CD4-positive, alpha-beta T cell (primary cell): Measurements from ENCODE around the gene CYB561. TPM values are rescaled to one million over a fixed set of nuclear protein-coding genes. Genes with fewer than 3 reads are reported as not detected.

Source experiments
- ATAC-seq: fragments of 200-7000 bp; cut with Tn5 transposase; one replicate; pipeline ENCODE4 v1.10.0; 2022; ENCODE audit warnings: mild to moderate bottlenecking; ENCODE audit not compliant: poor library complexity
- CTCF ChIA-PET: fragments of 350-600 bp; sonication (Branson Sonifier 250); formaldehyde crosslinking; loops from one replicate; lab custom pipeline; 2021; ENCODE audit warnings: antibody characterized with exemption, inconsistent platforms; lab: Charles Lee
- POLR2A ChIA-PET: fragments of 350-600 bp; sonication (Branson Sonifier 250); formaldehyde crosslinking; loops from one replicate; lab custom pipeline; 2021; ENCODE audit warnings: antibody characterized with exemption, inconsistent platforms; lab: Charles Lee
- DNase-seq, 14 experiments: peaks; one replicate each; pipeline ENCODE4 v3.0.0-alpha.2; 2013 to 2020; ENCODE audit warnings: mixed read lengths in 2 of 14
- H3K27ac ChIP-seq, 2 donors: one replicate each; pipeline versions ENCODE4 v1.5.1 to v1.7.0; 2013; ENCODE audit warnings: low read length in 2 of 2, low read depth in 1 of 2, mild to moderate bottlenecking in 1 of 2
- H3K27me3 ChIP-seq, 2 experiments: 1 replicate in 1 of 2; 2 replicates in 1 of 2; pipeline versions ENCODE4 v1.6.1 to v1.7.0; 2013; ENCODE audit warnings: low read length in 2 of 2, control low read depth in 1 of 2, mild to moderate bottlenecking in 1 of 2, moderate library complexity in 1 of 2; ENCODE audit not compliant: insufficient read depth in 2 of 2, control insufficient read depth in 1 of 2
- H3K36me3 ChIP-seq: one replicate; pipeline ENCODE4 v1.6.1; 2013; ENCODE audit warnings: low read length, control low read depth; ENCODE audit not compliant: insufficient read depth
- H3K4me1 ChIP-seq: one replicate; pipeline ENCODE4 v1.6.1; 2013; ENCODE audit warnings: low read length, control low read depth; ENCODE audit not compliant: insufficient read depth
- H3K4me3 ChIP-seq: one replicate; pipeline ENCODE4 v1.5.1; 2013; ENCODE audit warnings: mild to moderate bottlenecking, low read length, moderate library complexity
- H3K9me3 ChIP-seq, 2 experiments: 1 replicate in 1 of 2; 2 replicates in 1 of 2; pipeline versions ENCODE4 v1.6.1 to v1.7.0; 2013; ENCODE audit warnings: low read length in 2 of 2, mild to moderate bottlenecking in 2 of 2, control low read depth in 1 of 2, moderate library complexity in 1 of 2; ENCODE audit not compliant: control insufficient read depth in 1 of 2, insufficient read depth in 1 of 2
- H3K27ac Mint-ChIP-seq: one replicate; pipeline ENCODE4 v1.8.0; 2020; ENCODE audit warnings: mixed read lengths
- H3K27me3 Mint-ChIP-seq: one replicate; pipeline ENCODE4 v1.8.0; 2021; ENCODE audit warnings: mixed read lengths
- H3K36me3 Mint-ChIP-seq: one replicate; pipeline ENCODE4 v1.8.0; 2021; ENCODE audit warnings: low read depth, mixed read lengths
- H3K4me1 Mint-ChIP-seq: one replicate; pipeline ENCODE4 v1.8.0; 2021; ENCODE audit warnings: low read depth, mixed read lengths
- H3K4me3 Mint-ChIP-seq: one replicate; pipeline ENCODE4 v1.8.0; 2020; ENCODE audit warnings: mild to moderate bottlenecking, mixed read lengths
- H3K9me3 Mint-ChIP-seq: one replicate; pipeline ENCODE4 v1.8.0; 2020; ENCODE audit warnings: mixed read lengths
- intact Hi-C, 2 experiments: fragments of 100-400 bp; cut with DNase I in 1 of 2; cut with micrococcal nuclease in 1 of 2; formaldehyde crosslinking; loops; one replicate each; pipeline versions ENCODE4 v1.15.1 to v1.9.0; 2023 to 2025; cut with DNase I, micrococcal nuclease
- total RNA-seq, 174 experiments: library from RNA in 2 of 174; stranded (reverse) in 2 of 174; gene quantifications; one replicate each; pipeline ENCODE4 v1.2.3 and lab custom pipeline; 2021 to 2026
- TF ChIP-seq, protein P1 (sequence below): fragments of 200-600 bp; IDR thresholded peaks from one replicate; pipeline ENCODE4 v1.8.0; 2022; ENCODE audit warnings: antibody characterized with exemption, mild to moderate bottlenecking

CYB561 gene
- total RNA-seq, 2 experiments from 2014 or later: 17.4 to 18.1 TPM

DNA sequence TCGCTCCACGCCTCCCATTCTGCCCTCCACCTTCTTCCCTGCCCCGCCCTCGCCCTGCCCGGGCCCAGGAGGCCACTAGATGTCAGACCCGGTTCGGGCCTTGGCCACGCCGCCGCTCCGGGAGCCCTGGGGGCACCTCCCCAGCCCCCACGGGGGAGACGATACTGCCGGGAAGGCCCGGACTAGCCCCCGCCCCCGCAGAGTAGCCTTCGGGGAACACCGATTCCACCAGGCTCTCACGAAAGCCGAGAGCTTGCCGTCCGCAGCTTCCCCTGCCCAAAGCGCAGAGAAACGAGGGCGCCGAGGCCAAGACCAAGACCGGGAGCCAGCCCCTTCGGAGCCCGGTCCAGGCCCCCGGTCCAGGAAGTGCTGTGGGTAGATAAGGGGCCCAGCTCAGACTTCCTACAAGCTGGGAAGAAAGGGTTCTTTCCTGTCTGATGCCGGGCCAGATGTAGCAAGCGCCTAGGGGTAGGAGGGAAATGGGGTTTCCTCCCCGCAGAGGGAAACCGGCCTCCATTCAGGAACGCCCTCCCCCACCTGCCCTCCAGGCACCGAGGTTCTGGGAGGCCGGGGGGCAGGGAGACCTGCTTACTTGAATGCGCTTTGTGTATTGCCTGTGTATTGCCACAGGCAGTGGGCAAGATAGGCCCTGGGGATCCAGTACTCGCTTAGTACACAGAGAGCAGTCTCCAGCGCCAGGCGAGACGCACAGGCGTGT, 806 bp upstream of the CYB561 start:
- Histone ChIP-seq H3K4me1 (peaks cover 47% of the 10 kb centered on the region), H3K36me3 (no peaks in the 10 kb centered on the region), H3K9me3 (peaks cover 0 to 3% of the 10 kb centered on the region in 2 experiments), H3K27ac (peak overlapping the region; percentile 82 to 96), H3K4me3 (peak overlapping the region; percentile 71), H3K27me3 (no peaks in the 10 kb centered on the region)
- peak overlapping the region; percentile 86 for H3K4me3 Mint-ChIP-seq
- peaks cover 35% of the 10 kb centered on the region for H3K4me1 Mint-ChIP-seq
- H3K27me3 Mint-ChIP-seq: peaks cover 6% of the 10 kb centered on the region
- ChIA-PET CTCF (interaction anchor here (1.0 to 5.5 kb wide), 5 partner anchors 21 to 175 kb away, joined by 3 to 23 read pairs (median 7); partner anchors contain the start of gene MAP3K3), POLR2A (interaction anchor here (0.7 to 2.9 kb wide), 16 partner anchors 10 to 699 kb away, joined by 3 to 17 read pairs (median 6); partner anchors contain the start of genes ACE, DCAF7, LIMD2 and MAP3K3)
- peak; percentile 36 for ATAC-seq
- no peaks in the 10 kb centered on the region for H3K9me3 Mint-ChIP-seq
- peak; percentile 15 to 78 (median 32) for DNase-seq
- H3K27ac Mint-ChIP-seq: peak overlapping the region; percentile 79
- TF ChIP-seq, protein P1, sequence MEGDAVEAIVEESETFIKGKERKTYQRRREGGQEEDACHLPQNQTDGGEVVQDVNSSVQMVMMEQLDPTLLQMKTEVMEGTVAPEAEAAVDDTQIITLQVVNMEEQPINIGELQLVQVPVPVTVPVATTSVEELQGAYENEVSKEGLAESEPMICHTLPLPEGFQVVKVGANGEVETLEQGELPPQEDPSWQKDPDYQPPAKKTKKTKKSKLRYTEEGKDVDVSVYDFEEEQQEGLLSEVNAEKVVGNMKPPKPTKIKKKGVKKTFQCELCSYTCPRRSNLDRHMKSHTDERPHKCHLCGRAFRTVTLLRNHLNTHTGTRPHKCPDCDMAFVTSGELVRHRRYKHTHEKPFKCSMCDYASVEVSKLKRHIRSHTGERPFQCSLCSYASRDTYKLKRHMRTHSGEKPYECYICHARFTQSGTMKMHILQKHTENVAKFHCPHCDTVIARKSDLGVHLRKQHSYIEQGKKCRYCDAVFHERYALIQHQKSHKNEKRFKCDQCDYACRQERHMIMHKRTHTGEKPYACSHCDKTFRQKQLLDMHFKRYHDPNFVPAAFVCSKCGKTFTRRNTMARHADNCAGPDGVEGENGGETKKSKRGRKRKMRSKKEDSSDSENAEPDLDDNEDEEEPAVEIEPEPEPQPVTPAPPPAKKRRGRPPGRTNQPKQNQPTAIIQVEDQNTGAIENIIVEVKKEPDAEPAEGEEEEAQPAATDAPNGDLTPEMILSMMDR: no peak
- H3K36me3 Mint-ChIP-seq: no peaks in the 10 kb centered on the region
- intact Hi-C loops: no loop called here

DNA sequence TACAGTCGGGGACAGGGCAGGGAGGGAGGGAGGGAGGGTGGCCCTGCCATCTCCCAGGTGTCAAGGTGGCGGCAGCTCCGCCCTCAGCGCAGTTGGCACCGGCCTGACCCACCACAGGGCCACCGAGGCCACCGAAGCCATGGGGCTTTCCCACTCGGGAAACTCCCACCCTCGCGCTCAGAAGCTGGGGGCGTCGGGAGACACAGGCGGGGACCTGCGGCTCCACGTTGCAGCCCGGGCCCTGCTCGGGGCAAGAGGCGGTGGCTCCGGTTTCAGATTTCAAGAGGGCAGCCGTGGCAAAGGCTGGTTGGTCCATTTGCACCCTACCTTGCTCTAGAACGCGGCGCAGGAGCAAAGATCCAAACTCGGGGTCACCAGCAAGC, 544 bp downstream of the CYB561 start:
- TF ChIP-seq, protein P1: no peak
- DNase-seq (peak in 13 of 14 experiments; percentile 13 to 94 (median 50)), ATAC-seq (peak; percentile 58)
- H3K9me3 ChIP-seq: peaks cover 0 to 3% of the 10 kb centered on the region in 2 experiments
- peak overlapping the region; percentile 66 for H3K4me3 ChIP-seq
- no peaks in the 10 kb centered on the region for H3K27me3 ChIP-seq
- intact Hi-C loops: no loop called here
- Mint-ChIP-seq H3K36me3 (no peaks in the 10 kb centered on the region), H3K9me3 (no peaks in the 10 kb centered on the region), H3K4me3 (peak overlapping the region; percentile 90), H3K27me3 (peaks cover 6% of the 10 kb centered on the region), H3K4me1 (peaks cover 41% of the 10 kb centered on the region), H3K27ac (peak overlapping the region; percentile 85)
- CTCF ChIA-PET: interaction anchor here (1.3 to 5.5 kb wide), 5 partner anchors 20 to 176 kb away, joined by 3 to 23 read pairs (median 7); partner anchors contain the start of gene MAP3K3
- H3K4me1 ChIP-seq: peaks cover 54% of the 10 kb centered on the region
- peak overlapping the region; percentile 82 to 85 for H3K27ac ChIP-seq
- POLR2A ChIA-PET: interaction anchor here (1.1 to 2.9 kb wide), 4 partner anchors 10 to 176 kb away, joined by 7 to 17 read pairs (median 14); partner anchors contain the start of genes ACE and MAP3K3
- H3K36me3 ChIP-seq: no peaks in the 10 kb centered on the region

DNA sequence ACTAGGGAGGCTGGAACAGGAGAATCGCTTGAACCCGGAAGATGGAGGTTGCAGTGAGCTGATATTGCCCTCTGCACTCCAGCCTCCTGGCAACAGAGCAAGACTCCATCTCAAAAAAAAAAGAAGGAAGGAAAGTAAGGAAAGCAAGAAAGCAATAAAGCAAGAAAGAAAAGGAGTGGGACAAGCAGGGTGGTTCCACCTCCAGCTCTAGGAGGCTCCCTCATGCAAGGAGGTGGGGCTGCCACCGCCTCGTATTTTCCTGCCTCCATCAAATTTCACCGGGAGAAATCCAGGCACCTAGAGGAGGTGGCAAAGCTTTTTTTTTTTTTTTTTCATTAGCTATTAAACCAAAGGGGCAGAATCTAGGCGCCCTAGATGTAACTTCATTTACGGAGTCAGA, 1.0 kb downstream of the CYB561 start:
- Mint-ChIP-seq H3K27me3 (peaks cover 6% of the 10 kb centered on the region), H3K4me3 (peak overlapping the region; percentile 90), H3K9me3 (no peaks in the 10 kb centered on the region), H3K27ac (peak overlapping the region; percentile 85), H3K4me1 (peaks cover 45% of the 10 kb centered on the region), H3K36me3 (no peaks in the 10 kb centered on the region)
- TF ChIP-seq, protein P1: no peak
- POLR2A ChIA-PET: interaction anchor here (0.7 to 2.9 kb wide), 5 partner anchors 10 to 198 kb away, joined by 3 to 15 read pairs (median 7); partner anchors contain the start of gene ACE
- intact Hi-C loops: no loop called here
- no peak for DNase-seq
- Histone ChIP-seq H3K9me3 (peaks cover 0 to 3% of the 10 kb centered on the region in 2 experiments), H3K4me3 (peak overlapping the region; percentile 66), H3K36me3 (no peaks in the 10 kb centered on the region), H3K27ac (peak overlapping the region; percentile 19 to 85), H3K27me3 (no peaks in the 10 kb centered on the region), H3K4me1 (peaks cover 54% of the 10 kb centered on the region)
- CTCF ChIA-PET: interaction anchor here (0.8 to 5.5 kb wide), 5 partner anchors 9 to 177 kb away, joined by 3 to 23 read pairs (median 8); partner anchors contain the start of gene MAP3K3
- no peak for ATAC-seq
